CD4-positive, alpha-beta T cell (primary cell): Measurements from ENCODE around the gene TDRD6. TPM values are rescaled to one million over a fixed set of nuclear protein-coding genes. Genes with fewer than 3 reads are reported as not detected.

Experiments used
- ATAC-seq: fragments of 200-7000 bp; cut with Tn5 transposase; one replicate; pipeline ENCODE4 v1.10.0; 2022; ENCODE audit warnings: mild to moderate bottlenecking; ENCODE audit not compliant: poor library complexity
- CTCF ChIA-PET: fragments of 350-600 bp; sonication (Branson Sonifier 250); formaldehyde crosslinking; loops from one replicate; lab custom pipeline; 2021; ENCODE audit warnings: antibody characterized with exemption, inconsistent platforms; lab: Charles Lee
- POLR2A ChIA-PET: fragments of 350-600 bp; sonication (Branson Sonifier 250); formaldehyde crosslinking; loops from one replicate; lab custom pipeline; 2021; ENCODE audit warnings: antibody characterized with exemption, inconsistent platforms; lab: Charles Lee
- DNase-seq, 14 experiments: peaks; one replicate each; pipeline ENCODE4 v3.0.0-alpha.2; 2013 to 2020; ENCODE audit warnings: mixed read lengths in 2 of 14
- H3K27ac ChIP-seq, 2 donors: one replicate each; pipeline versions ENCODE4 v1.5.1 to v1.7.0; 2013; ENCODE audit warnings: low read length in 2 of 2, low read depth in 1 of 2, mild to moderate bottlenecking in 1 of 2
- H3K27me3 ChIP-seq, 2 experiments: 1 replicate in 1 of 2; 2 replicates in 1 of 2; pipeline versions ENCODE4 v1.6.1 to v1.7.0; 2013; ENCODE audit warnings: low read length in 2 of 2, control low read depth in 1 of 2, mild to moderate bottlenecking in 1 of 2, moderate library complexity in 1 of 2; ENCODE audit not compliant: insufficient read depth in 2 of 2, control insufficient read depth in 1 of 2
- H3K36me3 ChIP-seq: one replicate; pipeline ENCODE4 v1.6.1; 2013; ENCODE audit warnings: low read length, control low read depth; ENCODE audit not compliant: insufficient read depth
- H3K4me1 ChIP-seq: one replicate; pipeline ENCODE4 v1.6.1; 2013; ENCODE audit warnings: low read length, control low read depth; ENCODE audit not compliant: insufficient read depth
- H3K4me3 ChIP-seq: one replicate; pipeline ENCODE4 v1.5.1; 2013; ENCODE audit warnings: mild to moderate bottlenecking, low read length, moderate library complexity
- H3K9me3 ChIP-seq, 2 experiments: 1 replicate in 1 of 2; 2 replicates in 1 of 2; pipeline versions ENCODE4 v1.6.1 to v1.7.0; 2013; ENCODE audit warnings: low read length in 2 of 2, mild to moderate bottlenecking in 2 of 2, control low read depth in 1 of 2, moderate library complexity in 1 of 2; ENCODE audit not compliant: control insufficient read depth in 1 of 2, insufficient read depth in 1 of 2
- H3K27ac Mint-ChIP-seq: one replicate; pipeline ENCODE4 v1.8.0; 2020; ENCODE audit warnings: mixed read lengths
- H3K27me3 Mint-ChIP-seq: one replicate; pipeline ENCODE4 v1.8.0; 2021; ENCODE audit warnings: mixed read lengths
- H3K36me3 Mint-ChIP-seq: one replicate; pipeline ENCODE4 v1.8.0; 2021; ENCODE audit warnings: low read depth, mixed read lengths
- H3K4me1 Mint-ChIP-seq: one replicate; pipeline ENCODE4 v1.8.0; 2021; ENCODE audit warnings: low read depth, mixed read lengths
- H3K4me3 Mint-ChIP-seq: one replicate; pipeline ENCODE4 v1.8.0; 2020; ENCODE audit warnings: mild to moderate bottlenecking, mixed read lengths
- H3K9me3 Mint-ChIP-seq: one replicate; pipeline ENCODE4 v1.8.0; 2020; ENCODE audit warnings: mixed read lengths
- CTCF ChIP-seq: fragments of 200-600 bp; IDR thresholded peaks from one replicate; pipeline ENCODE4 v1.8.0; 2022; ENCODE audit warnings: antibody characterized with exemption, mild to moderate bottlenecking
- intact Hi-C, 2 experiments: fragments of 100-400 bp; cut with DNase I in 1 of 2; cut with micrococcal nuclease in 1 of 2; formaldehyde crosslinking; loops; one replicate each; pipeline versions ENCODE4 v1.15.1 to v1.9.0; 2023 to 2025; cut with DNase I, micrococcal nuclease
- total RNA-seq, 174 experiments: library from RNA in 2 of 174; stranded (reverse) in 2 of 174; gene quantifications; one replicate each; pipeline ENCODE4 v1.2.3 and lab custom pipeline; 2021 to 2026

The TDRD6 gene
- total RNA-seq, 2 experiments from 2014 or later: not detected

DNA sequence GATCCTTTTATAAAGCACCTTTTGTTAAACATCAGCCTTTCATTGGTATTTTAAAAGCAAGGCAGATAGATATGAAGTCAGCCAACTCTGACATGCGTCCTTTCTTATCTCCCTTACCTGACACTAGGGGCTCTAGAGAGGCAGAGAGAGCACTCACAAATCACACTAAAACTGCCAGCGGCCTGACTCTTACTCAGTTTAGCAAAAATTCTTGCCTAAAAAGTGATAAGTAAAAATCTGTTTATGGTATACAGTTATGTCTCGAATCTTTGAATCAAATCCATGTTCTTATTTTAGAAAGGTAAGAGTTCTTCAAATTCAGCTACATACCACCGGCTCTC is 10.4 kb upstream of the TDRD6 start:
- Mint-ChIP-seq H3K9me3 (no peaks in the 10 kb centered on the region), H3K4me3 (no peak overlapping the region), H3K27ac (no peak overlapping the region), H3K27me3 (peaks cover 6% of the 10 kb centered on the region), H3K36me3 (no peaks in the 10 kb centered on the region), H3K4me1 (no peaks in the 10 kb centered on the region)
- no peak for TF ChIP-seq CTCF
- Histone ChIP-seq H3K27ac (no peak overlapping the region), H3K4me3 (no peak overlapping the region), H3K9me3 (no peaks in the 10 kb centered on the region), H3K4me1 (no peaks in the 10 kb centered on the region), H3K36me3 (no peaks in the 10 kb centered on the region), H3K27me3 (peaks cover 0 to 14% of the 10 kb centered on the region in 2 experiments)
- intact Hi-C loops: no loop called here
- CTCF ChIA-PET: no interaction called here
- ATAC-seq (no peak), DNase-seq (no peak)
- POLR2A ChIA-PET: interaction anchor here (0.6 kb wide), 1 partner anchor 115 kb away, joined by 3 read pairs; no protein-coding TSS in a partner anchor

- H3K4me3 ChIP-seq: no peak overlapping the region
- Mint-ChIP-seq H3K9me3 (no peaks in the 10 kb centered on the region), H3K4me1 (no peaks in the 10 kb centered on the region), H3K27me3 (peaks cover 18% of the 10 kb centered on the region), H3K36me3 (no peaks in the 10 kb centered on the region), H3K4me3 (no peak overlapping the region), H3K27ac (no peak overlapping the region)
- no peak overlapping the region for H3K27ac ChIP-seq
- ChIA-PET POLR2A (no interaction called here), CTCF (no interaction called here)
- peaks cover 0 to 16% of the 10 kb centered on the region in 2 experiments for H3K9me3 ChIP-seq
- ATAC-seq (no peak), DNase-seq (no peak)
- no peaks in the 10 kb centered on the region for H3K4me1 ChIP-seq
- intact Hi-C loops: no loop called here
- TF ChIP-seq CTCF: no peak
- peaks cover 0 to 9% of the 10 kb centered on the region in 2 experiments for H3K27me3 ChIP-seq
- no peaks in the 10 kb centered on the region for H3K36me3 ChIP-seq
Observed at GRCh38 chr6:46684771-46685170, 2.9 kb upstream of the TDRD6 start.

DNA sequence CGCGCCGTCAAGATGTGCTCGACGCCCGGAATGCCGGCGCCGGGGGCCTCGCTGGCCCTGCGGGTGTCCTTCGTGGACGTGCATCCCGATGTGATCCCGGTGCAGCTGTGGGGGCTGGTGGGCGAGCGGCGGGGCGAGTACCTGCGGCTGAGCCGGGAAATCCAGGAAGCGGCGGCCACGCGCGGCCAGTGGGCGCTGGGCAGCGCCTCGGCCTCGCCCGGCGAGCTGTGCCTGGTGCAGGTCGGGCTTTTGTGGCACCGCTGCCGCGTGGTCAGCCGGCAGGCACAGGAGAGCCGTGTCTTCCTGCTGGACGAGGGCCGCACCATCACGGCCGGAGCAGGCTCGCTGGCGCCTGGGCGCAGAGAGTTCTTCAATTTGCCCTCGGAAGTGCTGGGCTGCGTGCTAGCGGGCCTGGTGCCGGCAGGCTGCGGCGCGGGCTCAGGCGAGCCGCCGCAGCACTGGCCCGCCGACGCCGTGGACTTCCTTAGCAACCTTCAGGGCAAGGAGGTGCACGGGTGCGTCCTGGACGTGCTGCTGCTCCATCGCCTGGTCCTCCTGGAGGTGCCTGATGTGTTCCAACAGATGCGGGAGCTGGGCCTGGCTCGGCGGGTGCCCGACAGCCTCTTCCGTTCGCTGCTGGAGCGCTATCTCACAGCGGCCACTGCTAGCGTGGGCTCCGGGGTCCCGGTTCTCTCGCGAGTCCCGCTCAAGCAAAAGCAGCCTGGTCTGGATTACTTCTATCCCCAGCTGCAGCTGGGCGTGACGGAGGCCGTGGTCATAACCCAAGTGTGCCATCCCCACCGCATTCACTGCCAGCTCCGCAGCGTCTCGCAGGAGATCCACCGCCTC is 656 bp downstream of the TDRD6 start:
- ChIA-PET POLR2A (no interaction called here), CTCF (no interaction called here)
- Mint-ChIP-seq H3K4me1 (no peaks in the 10 kb centered on the region), H3K9me3 (no peaks in the 10 kb centered on the region), H3K36me3 (no peaks in the 10 kb centered on the region), H3K27ac (no peak overlapping the region), H3K4me3 (no peak overlapping the region), H3K27me3 (peaks cover 18% of the 10 kb centered on the region)
- peaks cover 0 to 16% of the 10 kb centered on the region in 2 experiments for H3K9me3 ChIP-seq
- no peak for TF ChIP-seq CTCF
- DNase-seq (peak in 1 of 14 experiments; percentile 12), ATAC-seq (no peak)
- no peaks in the 10 kb centered on the region for H3K4me1 ChIP-seq
- no peaks in the 10 kb centered on the region for H3K27me3 ChIP-seq
- no peaks in the 10 kb centered on the region for H3K36me3 ChIP-seq
- H3K27ac ChIP-seq: no peak overlapping the region
- H3K4me3 ChIP-seq: no peak overlapping the region
- intact Hi-C loops: no loop called here
